K562 (cell line): Measurements from ENCODE around the gene FBN1. TPM values are rescaled to one million over a fixed set of nuclear protein-coding genes. Genes with fewer than 3 reads are reported as not detected.

Source experiments
- ATAC-seq: fragments of 200-7000 bp; cut with Tn5 transposase; 3 replicates; pipeline ENCODE4 v1.9.1; 2020; ENCODE audit warnings: moderate library complexity
- BruUV-seq: library from RNA; stranded (reverse); fragments of 400-500 nt; replicated peaks from 2 replicates; lab custom pipeline; 2021; lab: Mats Ljungman, UMichigan
- CTCF ChIA-PET: fragments of 300-600 bp; formaldehyde crosslinking; extraction: SDS; loops from one replicate; lab custom pipeline; 2021; ENCODE audit warnings: low intra/inter-chr PET ratio; lab: Yijun Ruan, JAX
- POLR2A ChIA-PET: fragments of 300-600, 350-650 bp; sonication (Branson Sonifier 250); formaldehyde crosslinking; extraction: SDS; loops from one replicate; lab custom pipeline; 2021; ENCODE audit warnings: antibody characterized with exemption, inconsistent platforms; lab: Yijun Ruan, JAX
- DNase-seq, 4 experiments: peaks; one replicate each; pipeline versions ENCODE4 v3.0.0 to v3.0.0-alpha.2; 2011 to 2018; ENCODE audit warnings: low spot score in 3 of 4, mixed read lengths in 3 of 4; ENCODE audit errors: extremely low read depth in 1 of 4
- FAIRE-seq: peaks from 2 replicates; lab custom pipeline; 2011; peaks lifted over from hg19 to GRCh38; lab: Jason Lieb, UNC
- H2AFZ ChIP-seq: 2 replicates; pipeline ENCODE4 v1.6.0; 2011; ENCODE audit warnings: low read depth, low read length, control low read depth, inconsistent platforms
- H3K27ac ChIP-seq: fragments of 200-600 bp; 3 replicates; pipeline ENCODE4 v1.8.0; 2011; ENCODE audit warnings: low read depth, mild to moderate bottlenecking, control low read depth, inconsistent platforms, low read length, moderate library complexity, mixed read lengths; ENCODE audit errors: extremely low read depth
- H3K27me3 ChIP-seq, 2 experiments: fragments of 300-600 bp in 1 of 2; 2 replicates in 1 of 2; 3 replicates in 1 of 2; pipeline versions ENCODE4 v1.6.0 to v1.8.0; 2011; ENCODE audit warnings: inconsistent platforms in 2 of 2, low read length in 2 of 2, mild to moderate bottlenecking in 1 of 2, mixed read lengths in 1 of 2, moderate library complexity in 1 of 2; ENCODE audit not compliant: control insufficient read depth in 2 of 2, insufficient read depth in 2 of 2
- H3K36me3 ChIP-seq: fragments of 300-600 bp; 3 replicates; pipeline ENCODE4 v1.8.0; 2011; ENCODE audit warnings: mild to moderate bottlenecking, low read length, inconsistent platforms; ENCODE audit not compliant: control insufficient read depth, insufficient read depth
- H3K4me1 ChIP-seq, 2 experiments: fragments of 200-600 bp in 1 of 2; replicated peaks in 1 of 2; 2 replicates in 1 of 2; 3 replicates in 1 of 2; pipeline versions ENCODE4 v1.5.1 to v1.8.0; 2011; ENCODE audit warnings: inconsistent platforms in 2 of 2, low read length in 2 of 2, mild to moderate bottlenecking in 1 of 2, mixed read lengths in 1 of 2, moderate library complexity in 1 of 2; ENCODE audit not compliant: control insufficient read depth in 2 of 2, insufficient read depth in 2 of 2
- H3K4me2 ChIP-seq: 2 replicates; pipeline ENCODE4 v1.6.1; 2011; ENCODE audit warnings: low read length, control low read depth, inconsistent platforms, mixed read lengths; ENCODE audit not compliant: insufficient read depth
- H3K4me3 ChIP-seq: fragments of 200-600 bp; sonication (generic), shearing (Covaris generic); 2 replicates; pipeline ENCODE4 v1.5.1; 2016; ENCODE audit warnings: control low read depth, inconsistent platforms
- H3K79me2 ChIP-seq: fragments of 200-600 bp; 3 replicates; pipeline ENCODE4 v1.8.0; 2011; ENCODE audit warnings: low read length, inconsistent platforms; ENCODE audit not compliant: control insufficient read depth, insufficient read depth
- H3K9ac ChIP-seq, 2 experiments: 2 replicates each; pipeline versions ENCODE4 v1.6.0 to v1.6.1; 2011; ENCODE audit warnings: low read depth in 2 of 2, low read length in 2 of 2, control low read depth in 1 of 2, inconsistent platforms in 1 of 2, mild to moderate bottlenecking in 1 of 2, mixed read lengths in 1 of 2; ENCODE audit not compliant: insufficient read depth in 1 of 2
- H3K9me1 ChIP-seq: one replicate; pipeline ENCODE4 v1.6.0; 2011; ENCODE audit warnings: inconsistent platforms, mild to moderate bottlenecking, low read length, moderate library complexity; ENCODE audit not compliant: control insufficient read depth, insufficient read depth
- H3K9me3 ChIP-seq: replicated peaks from 2 replicates; pipeline ENCODE4 v1.5.1; 2011; ENCODE audit warnings: low read depth, low read length, inconsistent platforms; ENCODE audit not compliant: control insufficient read depth, insufficient read depth
- H4K20me1 ChIP-seq: replicated peaks from 2 replicates; pipeline ENCODE4 v1.6.1; 2011; ENCODE audit warnings: low read length, inconsistent platforms, mixed read lengths; ENCODE audit not compliant: control insufficient read depth, insufficient read depth
- CBFA2T3 ChIP-seq: fragments of 450-650 bp; IDR thresholded peaks from 2 replicates; pipeline ENCODE4 v1.6.1; 2017
- CC2D1A ChIP-seq: fragments of 450-650 bp; IDR thresholded peaks from 2 replicates; pipeline ENCODE4 v1.6.1; 2017; ENCODE audit warnings: mild to moderate bottlenecking
- CREB3 ChIP-seq: fragments of 450-650 bp; conservative IDR thresholded peaks from 2 replicates; pipeline ENCODE4 v1.6.1; 2016; ENCODE audit warnings: missing genetic modification characterization, low read depth, mild to moderate bottlenecking, missing compliant biosample characterization, moderate library complexity
- CTCF ChIP-seq, 3 experiments: IDR thresholded peaks in 2 of 3; conservative IDR thresholded peaks in 1 of 3; 2 replicates each; pipeline ENCODE4 v1.5.1; 2011 to 2012; ENCODE audit warnings: low read length in 3 of 3, mild to moderate bottlenecking in 3 of 3, control low read depth in 2 of 3, improper control_type of control experiment in 1 of 3, inconsistent platforms in 1 of 3, low read depth in 1 of 3, mixed read lengths in 1 of 3, moderate library complexity in 1 of 3; ENCODE audit not compliant: insufficient read depth in 2 of 3
- EHMT2 ChIP-seq: fragments of 450-650 bp; IDR thresholded peaks from 2 replicates; pipeline ENCODE4 v1.6.1; 2018; ENCODE audit warnings: antibody characterized with exemption
- ELF2 ChIP-seq: fragments of 250-450 bp; sonication (Bioruptor Pico); IDR thresholded peaks from 2 replicates; pipeline ENCODE4 v1.5.0; 2021; ENCODE audit warnings: mild to moderate bottlenecking
- HDAC2 ChIP-seq: fragments of 450-650 bp; IDR thresholded peaks from 2 replicates; pipeline ENCODE4 v1.6.1; 2016; ENCODE audit warnings: mild to moderate bottlenecking
- HSF4 ChIP-seq: fragments of 250-450 bp; sonication (Bioruptor Pico); IDR thresholded peaks from 2 replicates; pipeline ENCODE4 v2.1.2; 2022; ENCODE audit warnings: mild to moderate bottlenecking, moderate library complexity, borderline replicate concordance
- KLF13 ChIP-seq: fragments of 450-650 bp; IDR thresholded peaks from 2 replicates; pipeline ENCODE4 v1.6.1; 2016; ENCODE audit warnings: missing genetic modification characterization, low read depth, mild to moderate bottlenecking, missing compliant biosample characterization, moderate library complexity, borderline replicate concordance
- PRMT5 ChIP-seq: sonication (generic); formaldehyde crosslinking; IDR thresholded peaks from 2 replicates; pipeline ENCODE4 v1.5.0; 2020; ENCODE audit warnings: missing genetic modification reagents
- RBM15 ChIP-seq: fragments of 200-400 bp; formaldehyde crosslinking; IDR thresholded peaks from 2 replicates; pipeline ENCODE4 v1.6.1; 2018; ENCODE audit warnings: mild to moderate bottlenecking, low read length, moderate library complexity; ENCODE audit not compliant: insufficient read depth
- THRAP3 ChIP-seq: fragments of 450-650 bp; IDR thresholded peaks from 2 replicates; pipeline ENCODE4 v1.6.1; 2016; ENCODE audit warnings: mild to moderate bottlenecking, inconsistent platforms, borderline replicate concordance
- TRIM24 ChIP-seq, 2 experiments: fragments of 450-650 bp; IDR thresholded peaks; 2 replicates each; pipeline ENCODE4 v1.6.1; 2016
- YBX1 ChIP-seq: fragments of 450-650 bp; IDR thresholded peaks from 2 replicates; pipeline ENCODE4 v1.7.1; 2016; ENCODE audit warnings: mild to moderate bottlenecking
- ZNF282 ChIP-seq: sonication (generic); formaldehyde crosslinking; IDR thresholded peaks from 2 replicates; pipeline ENCODE4 v1.8.1; 2023; ENCODE audit warnings: missing genetic modification reagents
- ZNF316 ChIP-seq: fragments of 450-650 bp; IDR thresholded peaks from 2 replicates; pipeline ENCODE4 v1.6.1; 2016
- WGBS: fragments of 100-300 bp; shearing (Covaris generic); methylation state at CpG from one replicate; pipeline ENCODE4 v1.1.6; 2016; ENCODE audit warnings: low coverage, mixed read lengths; ENCODE audit not compliant: insufficient coverage; ENCODE audit errors: missing lambda C conversion rate; 5-methylcytosine and 5-hydroxymethylcytosine counted together
- in situ Hi-C: fragments of 300-500 bp; cut with MboI; formaldehyde crosslinking; loops from 4 replicates; pipeline ENCODE4 v1.15.0; 2018; ENCODE audit warnings: inconsistent platforms, mixed read lengths
- intact Hi-C: fragments of 100-400 bp; cut with micrococcal nuclease; formaldehyde crosslinking; loops from 2 replicates; pipeline ENCODE4 v1.14.2; 2022
- polyA plus RNA-seq, 8 experiments: library from polyadenylated mRNA; depleted of rRNA in 4 of 8; stranded (reverse) in 5 of 8; unstranded in 3 of 8; fragments of >200 nt; fragmentation: Nextera tagmentation in 2 of 8; fragmentation: Illumina TruSeq in 1 of 8; extraction: Ambion mirVana in 2 of 8; extraction: Trizol in 1 of 8; gene quantifications; 2 replicates each; pipeline versions ENCODE4 v1.2.1 to v1.2.3, GENCODE V29; 2011 to 2014; ENCODE audit warnings: inconsistent platforms in 1 of 8, missing spikeins in 1 of 8
- total RNA-seq, 7 experiments: library from RNA; depleted of rRNA in 6 of 7; stranded (reverse); fragments of >200 nt in 6 of 7; fragmentation: Illumina TruSeq in 2 of 7; extraction: Trizol in 2 of 7; gene quantifications; 2 replicates each; pipeline versions ENCODE4 v1.2.1 to v1.2.3, GENCODE V29; 2011 to 2021; ENCODE audit warnings: low replicate concordance in 1 of 7
- TF ChIP-seq, protein P1 (sequence below): fragments of 250-450 bp; sonication (Bioruptor Pico); IDR thresholded peaks from 2 replicates; pipeline ENCODE4 v1.9.0; 2021; ENCODE audit warnings: mild to moderate bottlenecking, inconsistent platforms

Gene FBN1
- total and polyA plus RNA-seq, 9 of the 15 experiments (the other 6 are each of a cell fraction or from before 2014, with no cell fraction given) = 0.15 to 1.2 (median 0.60) TPM

- ChIA-PET POLR2A (interaction anchor here (0.9 kb wide), 1 partner anchor 32 kb away, joined by 3 read pairs; no protein-coding TSS in a partner anchor), CTCF (no interaction called here)
Measured at GRCh38 chr15:48637639-48638038, 7.9 kb downstream of the FBN1 start.

More at GRCh38 chr15:48637639-48638038, 7.9 kb downstream of the FBN1 start:
- no TSS peak for BruUV-seq
- no peaks in the 10 kb centered on the region for H3K9me3 ChIP-seq
- H4K20me1 ChIP-seq = no peaks in the 10 kb centered on the region
- DNase-seq (no peak), ATAC-seq (no peak)
- no peaks in the 10 kb centered on the region for H3K9me1 ChIP-seq
- H3K36me3 ChIP-seq = no peaks in the 10 kb centered on the region
- in situ Hi-C loops = no loop called here
- intact Hi-C loops = loop anchor here (5.0 kb wide), 1 partner anchor 110 kb away; no protein-coding TSS in a partner anchor
- WGBS = 29% methylated on average over 2 of the region's 2 CpGs
- H3K27ac ChIP-seq = no peak overlapping the region
- no peaks in the 10 kb centered on the region for H3K27me3 ChIP-seq
- no peak overlapping the region for H3K4me2 ChIP-seq
- TF ChIP-seq EHMT2 = no peak
- TF ChIP-seq HSF4 (CRISPR knock-in tag) = no peak
- TF ChIP-seq HDAC2 = no peak
- TF ChIP-seq TRIM24 (IDR thresholded peaks at IDR 0.05) = no peak
- no peak for TF ChIP-seq CC2D1A
- no peak for TF ChIP-seq CTCF (IDR thresholded peaks at IDR 0.05 in 2 of 3, conservative IDR thresholded peaks at IDR 0.05 in 1 of 3; ENCODE audit: insufficient read depth in 2 of 3, low read depth in 1 of 3, low read length in 3 of 3)
- no peak for TF ChIP-seq CREB3 (tag)
- TF ChIP-seq YBX1 = no peak
- TF ChIP-seq KLF13 (tag) = no peak
- TF ChIP-seq ZNF316 = no peak
- TF ChIP-seq RBM15 = no peak
- TF ChIP-seq PRMT5 (CRISPR knock-in tag) = no peak
- TF ChIP-seq ELF2 (CRISPR knock-in tag) = no peak
- TF ChIP-seq CBFA2T3 = no peak
- TF ChIP-seq ZNF282 (CRISPR knock-in tag) = no peak
- TF ChIP-seq, protein P1, sequence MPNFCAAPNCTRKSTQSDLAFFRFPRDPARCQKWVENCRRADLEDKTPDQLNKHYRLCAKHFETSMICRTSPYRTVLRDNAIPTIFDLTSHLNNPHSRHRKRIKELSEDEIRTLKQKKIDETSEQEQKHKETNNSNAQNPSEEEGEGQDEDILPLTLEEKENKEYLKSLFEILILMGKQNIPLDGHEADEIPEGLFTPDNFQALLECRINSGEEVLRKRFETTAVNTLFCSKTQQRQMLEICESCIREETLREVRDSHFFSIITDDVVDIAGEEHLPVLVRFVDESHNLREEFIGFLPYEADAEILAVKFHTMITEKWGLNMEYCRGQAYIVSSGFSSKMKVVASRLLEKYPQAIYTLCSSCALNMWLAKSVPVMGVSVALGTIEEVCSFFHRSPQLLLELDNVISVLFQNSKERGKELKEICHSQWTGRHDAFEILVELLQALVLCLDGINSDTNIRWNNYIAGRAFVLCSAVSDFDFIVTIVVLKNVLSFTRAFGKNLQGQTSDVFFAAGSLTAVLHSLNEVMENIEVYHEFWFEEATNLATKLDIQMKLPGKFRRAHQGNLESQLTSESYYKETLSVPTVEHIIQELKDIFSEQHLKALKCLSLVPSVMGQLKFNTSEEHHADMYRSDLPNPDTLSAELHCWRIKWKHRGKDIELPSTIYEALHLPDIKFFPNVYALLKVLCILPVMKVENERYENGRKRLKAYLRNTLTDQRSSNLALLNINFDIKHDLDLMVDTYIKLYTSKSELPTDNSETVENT = no peak
- TF ChIP-seq THRAP3 = no peak
- TF ChIP-seq, all 486 proteins: peak for 0
- Histone ChIP-seq H3K4me3 (no peak overlapping the region), H3K4me1 (no peaks in the 10 kb centered on the region; a peak in 1 of 5 replicates), H3K79me2 (no peaks in the 10 kb centered on the region), H3K9ac (no peak overlapping the region), H2AFZ (no peak overlapping the region)
- FAIRE-seq = no peak
